Measurements from ENCODE around the gene ANKRD13A.

Gene ANKRD13A

DNA sequence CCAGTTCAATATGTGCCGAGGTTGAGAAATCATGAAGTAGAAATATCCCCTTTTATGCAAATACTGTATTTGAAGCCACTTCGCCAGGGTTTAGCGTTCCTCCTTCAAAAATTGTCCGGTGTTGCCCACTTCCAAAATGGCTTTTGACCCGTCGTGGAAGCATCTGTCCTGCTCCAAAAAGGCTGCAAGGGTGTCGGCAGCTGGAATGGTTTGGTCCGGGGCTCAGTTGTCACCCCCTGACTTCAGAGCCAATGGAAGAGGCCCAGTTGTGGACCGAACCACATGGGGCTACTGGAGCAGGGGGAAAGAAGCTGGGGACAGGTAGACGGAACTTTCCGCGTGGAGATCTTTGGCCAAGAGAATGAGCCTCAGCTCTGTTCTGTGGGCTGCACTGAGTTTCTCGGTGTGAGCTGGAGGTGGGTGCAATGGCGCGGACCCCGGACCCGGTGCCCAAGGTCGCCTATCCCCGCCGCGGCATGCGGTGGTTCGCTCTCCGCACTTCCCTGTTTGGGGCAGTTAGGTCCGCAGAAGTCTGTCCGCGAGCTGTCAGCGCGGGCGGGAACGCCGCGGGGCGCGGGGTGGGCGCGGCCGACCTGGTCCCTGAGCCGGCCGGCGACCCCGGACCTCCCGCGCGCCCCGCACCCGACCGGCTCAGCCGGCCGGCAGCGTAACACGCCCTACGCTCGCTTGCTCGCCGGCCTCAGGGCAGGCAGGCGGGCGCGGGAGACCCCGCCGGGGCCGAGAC lies at the start of gene ANKRD13A:
TSS of gene ANKRD13A (plus strand) at position 527 of the 745 bp plus-strand sequence. CDS start 259 bp downstream, outside the sequence.
- intact Hi-C loops (cut with micrococcal nuclease): no loop called here
- Mint-ChIP-seq H3K27me3 (no peaks in the 10 kb centered on the region), H3K4me3 (peak within 1 kb of the TSS; percentile 96), H3K4me1 (ENCODE audit: low read depth) (peaks cover 52% of the 10 kb centered on the region), H3K36me3 (ENCODE audit: low read depth) (peaks cover 28% of the 10 kb centered on the region), H3K9me3 (no peaks in the 10 kb centered on the region), H3K27ac (peak within 1 kb of the TSS; percentile 99)

DNA sequence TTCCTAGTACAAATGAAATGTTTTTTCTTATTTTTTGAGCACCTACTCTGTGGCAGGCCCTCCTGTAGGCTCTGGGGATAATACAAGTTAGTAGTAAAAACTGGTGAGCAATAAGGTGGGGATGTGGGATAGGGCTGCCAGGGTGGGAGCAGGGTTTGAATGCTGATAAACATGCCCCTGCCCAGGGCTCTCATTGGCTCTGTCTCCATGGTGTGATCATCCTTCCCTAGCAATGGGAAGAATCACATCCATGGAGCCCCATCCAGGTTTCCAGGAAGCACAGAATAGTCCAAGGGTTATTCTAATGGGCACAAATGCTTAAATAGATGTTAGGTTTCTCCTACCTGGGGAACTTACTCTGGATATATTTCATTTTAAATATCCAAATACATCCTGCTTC lies 48.6 kb upstream of the ANKRD13A start:
- Mint-ChIP-seq H3K4me1 (ENCODE audit: low read depth) (peaks cover 47% of the 10 kb centered on the region), H3K9me3 (no peaks in the 10 kb centered on the region), H3K27ac (no peak overlapping the region), H3K27me3 (no peaks in the 10 kb centered on the region), H3K4me3 (no peak overlapping the region), H3K36me3 (ENCODE audit: low read depth) (peaks cover 94% of the 10 kb centered on the region)
- intact Hi-C loops (cut with micrococcal nuclease): no loop called here

- intact Hi-C loops (cut with micrococcal nuclease): no loop called here
- Mint-ChIP-seq H3K4me1 (ENCODE audit: low read depth) (peaks cover 47% of the 10 kb centered on the region), H3K27me3 (no peaks in the 10 kb centered on the region), H3K36me3 (ENCODE audit: low read depth) (peaks cover 99% of the 10 kb centered on the region), H3K4me3 (no peak overlapping the region), H3K9me3 (no peaks in the 10 kb centered on the region), H3K27ac (peak overlapping the region; percentile 77)
Measured at GRCh38 chr12:109951136-109951535, 48.1 kb upstream of the ANKRD13A start.

GRCh38 chr12:109951751-109952150 lies 47.5 kb upstream of the ANKRD13A start:
- intact Hi-C loops (cut with micrococcal nuclease): no loop called here
- H3K27ac Mint-ChIP-seq: peak overlapping the region; percentile 77
- H3K4me1 Mint-ChIP-seq (ENCODE audit: low read depth): peaks cover 41% of the 10 kb centered on the region
- no peak overlapping the region for H3K4me3 Mint-ChIP-seq
- H3K36me3 Mint-ChIP-seq (ENCODE audit: low read depth): peaks cover 100% of the 10 kb centered on the region
- H3K9me3 Mint-ChIP-seq: no peaks in the 10 kb centered on the region
- no peaks in the 10 kb centered on the region for H3K27me3 Mint-ChIP-seq

- no peaks in the 10 kb centered on the region for H3K27me3 Mint-ChIP-seq
- intact Hi-C loops (cut with micrococcal nuclease): no loop called here
- H3K4me3 Mint-ChIP-seq: peak overlapping the region; percentile 21
- peaks cover 100% of the 10 kb centered on the region for H3K36me3 Mint-ChIP-seq (ENCODE audit: low read depth)
- no peaks in the 10 kb centered on the region for H3K9me3 Mint-ChIP-seq
- peaks cover 35% of the 10 kb centered on the region for H3K4me1 Mint-ChIP-seq (ENCODE audit: low read depth)
- H3K27ac Mint-ChIP-seq: peak overlapping the region; percentile 77
Measured at GRCh38 chr12:109952160-109952858, 46.9 kb upstream of the ANKRD13A start.

GRCh38 chr12:109952873-109953272 lies 46.4 kb upstream of the ANKRD13A start:
- intact Hi-C loops (cut with micrococcal nuclease): no loop called here
- peaks cover 100% of the 10 kb centered on the region for H3K36me3 Mint-ChIP-seq (ENCODE audit: low read depth)
- no peaks in the 10 kb centered on the region for H3K27me3 Mint-ChIP-seq
- peak overlapping the region; percentile 77 for H3K27ac Mint-ChIP-seq
- H3K4me3 Mint-ChIP-seq: no peak overlapping the region
- H3K9me3 Mint-ChIP-seq: no peaks in the 10 kb centered on the region
- H3K4me1 Mint-ChIP-seq (ENCODE audit: low read depth): peaks cover 30% of the 10 kb centered on the region

DNA sequence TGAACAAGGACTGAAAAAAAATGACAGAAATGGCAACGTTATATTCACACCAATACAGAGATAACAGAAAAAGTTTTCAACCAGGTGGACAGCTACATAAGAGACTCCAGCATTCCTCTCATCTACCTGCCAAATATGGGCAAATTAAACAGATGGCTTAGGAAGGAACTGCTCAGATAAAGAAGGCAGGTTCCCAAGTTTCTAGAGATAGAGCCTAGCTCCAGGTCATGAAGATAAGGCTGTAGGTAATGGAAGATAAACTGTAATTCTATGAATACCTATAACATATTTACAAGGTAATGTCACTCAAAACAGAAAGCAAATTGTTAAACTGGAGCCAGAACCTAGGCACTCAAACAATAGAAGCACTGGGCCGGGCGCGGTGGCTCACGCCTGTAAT lies 45.6 kb upstream of the ANKRD13A start:
- peaks cover 100% of the 10 kb centered on the region for H3K36me3 Mint-ChIP-seq (ENCODE audit: low read depth)
- H3K9me3 Mint-ChIP-seq: no peaks in the 10 kb centered on the region
- intact Hi-C loops (cut with micrococcal nuclease): no loop called here
- no peaks in the 10 kb centered on the region for H3K27me3 Mint-ChIP-seq
- H3K4me3 Mint-ChIP-seq: no peak overlapping the region
- peaks cover 23% of the 10 kb centered on the region for H3K4me1 Mint-ChIP-seq (ENCODE audit: low read depth)
- peak overlapping the region; percentile 77 for H3K27ac Mint-ChIP-seq

DNA sequence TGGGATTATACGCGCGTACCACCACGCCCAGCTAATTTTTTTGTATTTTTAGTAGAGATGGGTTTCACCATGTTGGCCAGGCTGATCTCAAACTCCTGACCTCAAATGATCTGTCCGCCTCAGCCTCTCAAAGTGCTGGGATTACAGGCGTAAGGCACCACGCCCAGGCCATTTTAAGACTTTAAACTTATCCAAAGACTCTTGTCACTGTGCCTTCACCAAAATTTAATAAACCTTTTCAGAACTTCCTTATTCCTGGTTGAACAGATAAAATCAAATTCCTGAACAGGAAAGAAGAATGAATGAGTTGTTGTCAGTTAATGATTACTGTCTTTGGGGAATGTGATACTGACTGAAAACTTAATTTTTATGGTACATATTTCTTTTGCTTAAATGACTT lies 40.9 kb upstream of the ANKRD13A start:
- peaks cover 97% of the 10 kb centered on the region for H3K36me3 Mint-ChIP-seq (ENCODE audit: low read depth)
- H3K4me1 Mint-ChIP-seq (ENCODE audit: low read depth): peaks cover 3% of the 10 kb centered on the region
- H3K27me3 Mint-ChIP-seq: no peaks in the 10 kb centered on the region
- intact Hi-C loops (cut with micrococcal nuclease): no loop called here
- H3K27ac Mint-ChIP-seq: peak overlapping the region; percentile 46
- H3K4me3 Mint-ChIP-seq: no peak overlapping the region
- H3K9me3 Mint-ChIP-seq: no peaks in the 10 kb centered on the region

DNA sequence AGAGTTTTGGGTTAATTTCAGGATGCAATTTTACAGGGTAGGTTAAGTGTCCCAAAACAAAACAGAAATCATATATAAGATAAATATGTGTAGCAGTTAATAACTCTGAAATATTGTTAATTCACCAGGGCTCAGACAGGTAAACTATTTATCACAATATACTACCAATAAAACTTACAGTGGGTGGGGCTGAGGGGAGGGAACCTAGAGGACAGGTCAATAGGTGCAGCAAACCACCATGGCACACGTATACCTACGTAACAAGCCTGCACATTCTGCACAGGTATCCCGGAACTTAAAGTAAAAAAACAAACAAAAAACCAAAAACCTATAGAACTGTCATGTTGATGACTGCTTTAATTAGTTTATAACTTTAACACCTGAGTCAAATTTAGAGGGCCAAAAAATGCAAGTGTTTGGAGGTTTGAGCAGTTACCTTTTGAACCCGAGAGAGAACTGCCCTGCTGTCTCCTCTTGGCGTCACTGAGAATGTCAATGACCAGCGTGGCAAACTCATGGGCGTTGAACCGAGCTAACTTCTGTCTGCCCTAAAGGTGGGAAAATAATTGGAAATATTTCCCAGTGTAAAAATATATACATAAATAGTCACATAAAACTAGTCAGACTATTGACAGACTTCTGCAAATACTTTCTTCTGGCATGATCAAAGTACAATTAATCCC lies 39.7 kb upstream of the ANKRD13A start:
- intact Hi-C loops (cut with micrococcal nuclease): no loop called here
- no peak overlapping the region for H3K27ac Mint-ChIP-seq
- no peaks in the 10 kb centered on the region for H3K9me3 Mint-ChIP-seq
- peaks cover 97% of the 10 kb centered on the region for H3K36me3 Mint-ChIP-seq (ENCODE audit: low read depth)
- no peak overlapping the region for H3K4me3 Mint-ChIP-seq
- H3K4me1 Mint-ChIP-seq (ENCODE audit: low read depth): no peaks in the 10 kb centered on the region
- H3K27me3 Mint-ChIP-seq: no peaks in the 10 kb centered on the region

DNA sequence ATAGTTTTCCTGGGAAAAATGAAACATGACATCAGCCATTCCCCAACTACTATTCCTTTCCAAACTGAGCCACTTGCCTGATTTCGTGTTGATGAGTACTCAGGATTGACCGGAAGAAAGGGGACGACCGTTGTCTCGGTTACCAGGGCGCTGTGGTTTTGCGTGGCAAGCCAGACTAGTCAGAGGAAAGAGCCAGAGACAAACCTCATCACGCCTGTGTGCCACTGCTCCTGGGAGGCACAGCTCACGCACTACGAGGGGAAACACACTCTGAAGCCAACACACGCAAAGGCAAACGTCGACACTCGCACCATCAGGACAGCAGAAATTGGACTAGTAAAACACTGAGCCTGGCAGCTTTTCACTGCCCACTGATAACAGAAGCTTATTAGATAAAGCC lies 38.0 kb upstream of the ANKRD13A start:
- intact Hi-C loops (cut with micrococcal nuclease): no loop called here
- Mint-ChIP-seq H3K9me3 (no peaks in the 10 kb centered on the region), H3K4me3 (no peak overlapping the region), H3K27me3 (no peaks in the 10 kb centered on the region), H3K27ac (no peak overlapping the region), H3K4me1 (ENCODE audit: low read depth) (no peaks in the 10 kb centered on the region), H3K36me3 (ENCODE audit: low read depth) (peaks cover 97% of the 10 kb centered on the region)

DNA sequence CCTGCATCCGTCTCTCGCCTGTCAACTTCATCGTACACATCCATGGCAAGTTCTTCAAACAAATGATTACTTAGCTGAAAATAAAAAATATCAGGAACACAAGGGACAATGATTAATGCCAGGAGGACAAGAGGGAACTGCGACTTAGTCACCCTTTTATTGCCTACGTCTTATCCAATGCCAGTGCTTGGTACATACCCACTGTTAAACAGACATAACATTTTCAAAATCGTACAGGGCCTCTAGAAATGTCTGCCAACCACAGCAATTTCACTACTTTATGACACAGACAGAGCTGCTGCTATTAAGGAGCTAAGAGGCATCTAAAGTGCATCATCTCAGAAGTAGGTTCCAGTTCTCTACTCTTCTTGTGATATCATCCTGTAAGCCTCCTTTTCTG lies 37.6 kb upstream of the ANKRD13A start:
- Mint-ChIP-seq H3K27ac (no peak overlapping the region), H3K9me3 (no peaks in the 10 kb centered on the region), H3K4me3 (no peak overlapping the region), H3K36me3 (ENCODE audit: low read depth) (peaks cover 97% of the 10 kb centered on the region), H3K4me1 (ENCODE audit: low read depth) (no peaks in the 10 kb centered on the region), H3K27me3 (no peaks in the 10 kb centered on the region)
- intact Hi-C loops (cut with micrococcal nuclease): no loop called here

DNA sequence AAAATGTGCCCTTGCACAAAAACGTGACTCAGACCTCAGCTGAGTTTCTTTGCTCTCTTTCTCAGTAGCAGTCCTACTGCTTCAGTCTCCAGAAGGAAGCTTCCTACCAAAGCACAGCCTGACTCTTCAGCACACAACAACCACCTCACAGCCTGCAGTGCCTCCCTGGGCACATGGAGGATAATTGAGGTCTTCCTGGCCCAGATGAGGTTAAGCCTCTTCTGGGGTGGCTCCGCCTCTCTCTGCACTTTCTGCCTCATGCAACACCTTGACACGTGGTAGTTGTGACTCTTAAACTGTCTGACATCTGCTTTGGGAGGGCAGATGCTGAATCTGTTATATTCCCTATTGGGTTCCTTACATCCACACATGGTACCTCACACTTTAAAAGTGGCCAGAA lies 36.8 kb upstream of the ANKRD13A start:
- Mint-ChIP-seq H3K27me3 (no peaks in the 10 kb centered on the region), H3K27ac (no peak overlapping the region), H3K9me3 (no peaks in the 10 kb centered on the region), H3K4me1 (ENCODE audit: low read depth) (peaks cover under 1% of the 10 kb centered on the region), H3K4me3 (no peak overlapping the region), H3K36me3 (ENCODE audit: low read depth) (peaks cover 94% of the 10 kb centered on the region)
- intact Hi-C loops (cut with micrococcal nuclease): no loop called here

- Mint-ChIP-seq H3K36me3 (ENCODE audit: low read depth) (peaks cover 94% of the 10 kb centered on the region), H3K9me3 (no peaks in the 10 kb centered on the region), H3K27me3 (no peaks in the 10 kb centered on the region), H3K4me1 (ENCODE audit: low read depth) (peaks cover 10% of the 10 kb centered on the region), H3K27ac (no peak overlapping the region), H3K4me3 (no peak overlapping the region)
- intact Hi-C loops (cut with micrococcal nuclease): no loop called here
Measured at GRCh38 chr12:109963330-109963729, 35.9 kb upstream of the ANKRD13A start.

DNA sequence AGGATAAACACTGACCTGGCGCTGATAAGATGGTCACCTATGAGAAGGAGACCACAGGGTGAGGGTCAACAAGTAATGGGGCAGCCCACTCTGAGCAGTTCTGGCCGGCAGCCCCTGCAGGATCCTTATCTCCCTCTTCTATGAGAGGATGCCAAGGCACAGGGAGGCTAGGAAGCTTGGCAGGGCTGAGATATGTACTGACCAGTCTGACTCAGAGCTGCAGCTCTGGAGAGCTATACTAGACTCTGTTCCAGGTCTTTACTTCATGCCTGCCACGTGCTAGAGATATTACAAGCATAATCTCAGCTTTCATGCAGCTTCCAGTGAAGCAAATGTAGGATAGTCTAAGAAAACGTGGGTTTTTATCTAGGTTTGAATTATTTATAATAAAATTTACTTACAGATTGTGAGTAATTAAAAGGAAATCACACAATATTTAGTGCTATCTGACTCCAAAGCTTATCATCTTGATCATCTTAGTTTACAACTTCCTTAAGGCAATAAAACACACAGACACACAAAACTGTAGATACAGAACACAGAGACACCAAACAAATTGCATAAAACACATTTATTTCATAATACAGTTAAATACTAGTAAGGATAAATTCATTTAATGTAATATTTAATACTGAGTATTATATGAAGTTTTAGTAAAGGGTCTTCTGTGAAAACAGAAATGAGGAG lies 35.3 kb upstream of the ANKRD13A start:
- no peaks in the 10 kb centered on the region for H3K9me3 Mint-ChIP-seq
- H3K27me3 Mint-ChIP-seq: no peaks in the 10 kb centered on the region
- H3K36me3 Mint-ChIP-seq (ENCODE audit: low read depth): peaks cover 94% of the 10 kb centered on the region
- intact Hi-C loops (cut with micrococcal nuclease): no loop called here
- no peak overlapping the region for H3K27ac Mint-ChIP-seq
- H3K4me1 Mint-ChIP-seq (ENCODE audit: low read depth): peaks cover 10% of the 10 kb centered on the region
- no peak overlapping the region for H3K4me3 Mint-ChIP-seq

All from dendritic cell treated with granulocyte-macrophage colony-stimulating factor and Interleukin-4, amounts not matched to agents 40 ng/mL and 50 ng/mL, for 4 days (primary cell).